Suprapubic skin (tissue), 4 donors: ENCODE data around the gene FAF1. TPM values are rescaled to one million over a fixed set of nuclear protein-coding genes. Genes with fewer than 3 reads are reported as not detected.

Experiments
- DNase-seq, 2 donors: peaks; one replicate each; pipeline ENCODE4 v3.0.0-alpha.2; 2019; ENCODE audit warnings: low spot score in 2 of 2
- H3K27ac ChIP-seq: fragments of 200-600 bp; sonication (generic); one replicate; pipeline ENCODE4 v1.5.1; 2019
- H3K27me3 ChIP-seq: fragments of 200-600 bp; sonication (generic); one replicate; pipeline ENCODE4 v1.5.1; 2019
- H3K36me3 ChIP-seq: fragments of 200-600 bp; sonication (generic); one replicate; pipeline ENCODE4 v1.5.1; 2019
- H3K4me1 ChIP-seq: fragments of 200-600 bp; sonication (generic); one replicate; pipeline ENCODE4 v1.5.1; 2019
- H3K4me3 ChIP-seq: fragments of 200-600 bp; sonication (generic); one replicate; pipeline ENCODE4 v1.5.1; 2019; ENCODE audit warnings: mild to moderate bottlenecking
- H3K9me3 ChIP-seq: fragments of 200-600 bp; sonication (generic); one replicate; pipeline ENCODE4 v1.5.1; 2019
- CTCF ChIP-seq, 2 donors: fragments of 200-600 bp in 1 of 2; fragments of 450-650 bp in 1 of 2; sonication (generic) in 1 of 2; IDR thresholded peaks; one replicate each; pipeline ENCODE4 v1.5.1; 2016 to 2019; ENCODE audit warnings: antibody characterized with exemption in 2 of 2, mild to moderate bottlenecking in 1 of 2, moderate library complexity in 1 of 2
- EP300 ChIP-seq: sonication (generic); formaldehyde crosslinking; IDR thresholded peaks from one replicate; pipeline ENCODE4 v1.6.1; 2017; ENCODE audit warnings: antibody characterized with exemption
- POLR2A ChIP-seq, 2 donors: fragments of 450-650 bp; IDR thresholded peaks; one replicate each; pipeline ENCODE4 v1.6.1; 2017; ENCODE audit warnings: antibody characterized with exemption in 2 of 2, mild to moderate bottlenecking in 2 of 2, moderate library complexity in 2 of 2
- POLR2AphosphoS5 ChIP-seq, 3 donors: sonication (generic); formaldehyde crosslinking; IDR thresholded peaks; one replicate each; pipeline ENCODE4 v1.6.1; 2017; ENCODE audit warnings: antibody characterized with exemption in 3 of 3
- WGBS: methylation state at CpG from one replicate; pipeline ENCODE4 v1.1.5; 2018; 5-methylcytosine and 5-hydroxymethylcytosine counted together
- total RNA-seq, 4 donors: library from RNA; depleted of rRNA; stranded (reverse); fragments of >200 nt; gene quantifications; one replicate each; pipeline ENCODE4 v1.1.0, GENCODE V29; 2016

Gene FAF1
- total RNA-seq, 4 donors from 2014 or later = 35.1 to 61.6 (median 45.4) TPM

GRCh38 chr1:50836117-50836516 is 124.0 kb downstream of the FAF1 start:
- DNase-seq = no peak
- H3K36me3 ChIP-seq = no peaks in the 10 kb centered on the region
- no peaks in the 10 kb centered on the region for H3K9me3 ChIP-seq
- no peaks in the 10 kb centered on the region for H3K4me1 ChIP-seq
- H3K4me3 ChIP-seq = no peak overlapping the region
- no peaks in the 10 kb centered on the region for H3K27me3 ChIP-seq
- no peak for TF ChIP-seq CTCF (IDR thresholded peaks at IDR 0.05)
- TF ChIP-seq EP300 = no peak
- no peak for TF ChIP-seq POLR2A (IDR thresholded peaks at IDR 0.05)
- no peak for TF ChIP-seq POLR2AphosphoS5 (IDR thresholded peaks at IDR 0.05)
- no peak overlapping the region for H3K27ac ChIP-seq

GRCh38 chr1:50833216-50833615 is 126.9 kb downstream of the FAF1 start:
- Histone ChIP-seq H3K4me1 (peaks cover 9% of the 10 kb centered on the region), H3K27ac (no peak overlapping the region), H3K4me3 (no peak overlapping the region), H3K27me3 (no peaks in the 10 kb centered on the region), H3K9me3 (no peaks in the 10 kb centered on the region), H3K36me3 (no peaks in the 10 kb centered on the region)
- DNase-seq = no peak
- TF ChIP-seq POLR2AphosphoS5 (IDR thresholded peaks at IDR 0.05) = no peak
- TF ChIP-seq EP300 = no peak
- no peak for TF ChIP-seq POLR2A (IDR thresholded peaks at IDR 0.05)
- WGBS = 97% methylated on average over 1 of the region's 1 CpG

DNA sequence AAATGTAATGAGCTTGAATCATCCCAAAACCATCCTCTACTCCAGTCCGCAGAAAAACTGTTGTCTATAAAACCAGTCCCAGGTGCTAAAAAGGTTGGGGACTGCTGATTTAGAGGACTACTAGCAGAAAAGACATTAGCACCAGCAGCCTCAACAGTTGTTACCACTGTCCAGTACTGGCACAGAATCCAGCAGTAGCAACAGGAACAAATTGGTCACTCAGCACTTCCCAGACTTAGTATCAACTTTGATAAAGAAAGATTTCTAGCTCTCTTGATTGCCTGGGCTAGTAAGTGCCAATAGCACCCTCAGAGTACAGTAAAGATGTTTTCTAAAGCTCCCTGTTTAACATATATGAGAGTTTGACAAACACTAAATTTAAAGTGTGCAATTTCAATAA is 127.9 kb downstream of the FAF1 start:
- peaks cover 9% of the 10 kb centered on the region for H3K4me1 ChIP-seq
- no peaks in the 10 kb centered on the region for H3K27me3 ChIP-seq
- no peak overlapping the region for H3K4me3 ChIP-seq
- WGBS = 100% methylated on average over 1 of the region's 1 CpG
- DNase-seq = no peak
- H3K9me3 ChIP-seq = no peaks in the 10 kb centered on the region
- H3K27ac ChIP-seq = no peak overlapping the region
- no peaks in the 10 kb centered on the region for H3K36me3 ChIP-seq
- no peak for TF ChIP-seq CTCF (IDR thresholded peaks at IDR 0.05)
- TF ChIP-seq POLR2AphosphoS5 (IDR thresholded peaks at IDR 0.05) = no peak
- TF ChIP-seq POLR2A (IDR thresholded peaks at IDR 0.05) = no peak

- Histone ChIP-seq H3K27me3 (no peaks in the 10 kb centered on the region), H3K36me3 (no peaks in the 10 kb centered on the region), H3K27ac (no peak overlapping the region), H3K9me3 (no peaks in the 10 kb centered on the region), H3K4me3 (no peak overlapping the region), H3K4me1 (peaks cover 9% of the 10 kb centered on the region)
- DNase-seq = no peak
- no peak for TF ChIP-seq POLR2AphosphoS5 (IDR thresholded peaks at IDR 0.05)
- no peak for TF ChIP-seq POLR2A (IDR thresholded peaks at IDR 0.05)
- TF ChIP-seq CTCF (IDR thresholded peaks at IDR 0.05) = no peak
- TF ChIP-seq EP300 = no peak
- 96% methylated on average over 5 of the region's 5 CpGs for WGBS
Measured at GRCh38 chr1:50831300-50832061, 128.6 kb downstream of the FAF1 start.

DNA sequence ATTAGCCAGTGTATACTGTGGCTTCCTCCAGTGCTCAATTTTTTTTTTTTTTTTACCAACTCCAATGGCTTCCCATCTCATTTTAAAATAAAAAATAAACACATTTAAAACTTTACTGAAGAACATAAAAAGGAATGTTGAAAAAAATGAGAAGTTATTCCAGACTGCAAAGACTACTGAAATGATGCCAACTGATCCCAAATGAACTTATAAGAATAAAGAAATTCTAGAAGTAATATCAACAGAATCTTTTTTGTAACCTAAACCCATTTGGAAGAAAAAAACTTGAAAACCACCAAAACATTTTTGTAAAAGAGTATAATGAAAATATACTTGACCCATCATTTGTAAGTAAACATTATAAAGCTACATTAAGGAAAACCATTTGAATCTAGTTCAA is 129.4 kb downstream of the FAF1 start:
- H3K4me1 ChIP-seq = peaks cover 9% of the 10 kb centered on the region
- DNase-seq = no peak
- TF ChIP-seq CTCF (IDR thresholded peaks at IDR 0.05) (no peak), POLR2A (IDR thresholded peaks at IDR 0.05) (no peak), EP300 (no peak), POLR2AphosphoS5 (IDR thresholded peaks at IDR 0.05) (no peak)

More for the DNA sequence above, 129.4 kb downstream of the FAF1 start:
- Histone ChIP-seq H3K36me3 (no peaks in the 10 kb centered on the region), H3K9me3 (no peaks in the 10 kb centered on the region), H3K4me3 (no peak overlapping the region), H3K27ac (no peak overlapping the region), H3K27me3 (no peaks in the 10 kb centered on the region)
